Suppressor macrophage treated with lipopolysaccharide for 4 hours (primary cell): ENCODE measurements around the gene TNFSF9.

Experiments used
- DNase-seq: peaks from one replicate; pipeline ENCODE4 v3.0.0-alpha.2; 2020

Gene TNFSF9, protein sequence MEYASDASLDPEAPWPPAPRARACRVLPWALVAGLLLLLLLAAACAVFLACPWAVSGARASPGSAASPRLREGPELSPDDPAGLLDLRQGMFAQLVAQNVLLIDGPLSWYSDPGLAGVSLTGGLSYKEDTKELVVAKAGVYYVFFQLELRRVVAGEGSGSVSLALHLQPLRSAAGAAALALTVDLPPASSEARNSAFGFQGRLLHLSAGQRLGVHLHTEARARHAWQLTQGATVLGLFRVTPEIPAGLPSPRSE

DNA sequence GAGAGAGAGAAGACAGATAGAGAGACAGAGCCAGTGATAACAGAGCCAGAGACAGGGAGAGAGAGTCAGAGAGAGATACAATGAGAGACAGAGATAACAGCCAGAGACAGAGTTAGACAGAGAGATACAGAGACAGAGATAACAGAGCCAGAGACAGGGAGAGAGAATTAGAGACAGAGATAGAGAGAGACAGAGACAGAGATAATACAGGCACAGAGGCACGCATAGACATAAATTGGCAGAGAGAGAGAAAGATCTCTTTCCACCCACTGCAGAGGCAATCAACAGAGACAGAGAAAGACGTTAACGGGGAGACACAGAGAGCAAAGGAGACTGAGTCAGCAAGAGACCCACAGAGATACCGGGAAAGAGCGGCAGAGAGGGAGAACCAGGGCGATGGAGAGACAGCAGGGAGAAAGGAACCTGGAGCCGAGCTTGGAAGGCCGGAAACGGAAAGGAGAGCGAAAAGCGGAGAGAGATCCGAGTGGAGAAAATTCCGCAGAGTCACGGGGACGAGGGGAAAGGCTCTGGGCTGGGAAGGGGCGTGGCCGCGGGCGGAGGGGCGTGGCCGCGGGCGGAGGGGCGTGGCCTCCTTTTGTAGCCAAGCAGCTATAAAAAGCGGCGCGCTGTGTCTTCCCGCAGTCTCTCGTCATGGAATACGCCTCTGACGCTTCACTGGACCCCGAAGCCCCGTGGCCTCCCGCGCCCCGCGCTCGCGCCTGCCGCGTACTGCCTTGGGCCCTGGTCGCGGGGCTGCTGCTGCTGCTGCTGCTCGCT, at the start of gene TNFSF9:
Gene TNFSF9 (plus strand): TSS at position 641 of the 777 bp plus-strand sequence. CDS start 11 bp downstream, at position 652.
- DNase-seq, result peak; percentile 97

DNA sequence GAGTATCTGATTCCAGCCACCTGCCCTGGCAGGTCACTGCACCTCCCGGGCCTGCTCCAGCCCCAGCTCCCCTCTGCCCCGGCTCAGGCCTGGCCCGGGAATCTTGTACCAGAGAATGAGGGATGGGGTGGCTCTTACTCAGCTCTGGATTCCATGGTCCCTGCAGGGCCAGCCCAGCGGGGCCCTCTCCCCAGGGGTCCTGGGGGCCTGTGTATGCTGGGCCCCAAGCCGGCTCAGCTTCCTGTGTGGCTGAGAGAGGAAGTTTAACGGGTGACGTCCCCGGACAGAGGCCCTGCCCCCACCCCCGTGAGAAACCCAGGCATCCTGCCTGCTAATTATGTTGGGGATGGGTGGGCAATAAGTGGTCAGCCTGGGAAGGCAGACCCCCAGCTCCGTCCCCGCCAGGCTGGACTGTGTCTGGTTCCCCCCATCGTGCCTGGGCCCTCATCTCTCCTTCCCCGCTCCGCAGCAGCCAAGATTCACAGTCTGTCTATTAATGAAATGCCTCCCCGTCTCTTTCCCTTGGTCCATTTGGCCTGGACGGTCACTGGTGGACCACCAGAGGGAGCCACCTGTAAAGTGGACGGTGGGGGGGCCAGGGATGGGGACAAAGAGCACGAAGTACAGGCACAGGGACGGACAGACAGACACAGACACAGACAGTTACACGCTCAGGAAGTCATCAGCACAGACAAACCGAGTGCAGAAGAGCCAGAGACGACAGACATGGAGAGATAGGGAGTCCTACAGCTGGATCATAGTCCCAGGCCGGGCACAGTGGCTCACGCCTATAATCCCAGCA, 49.1 kb upstream of the TNFSF9 start, which contains the start of gene DENND1C:
Gene DENND1C (minus strand): TSS at position 247 of the 802 bp plus-strand sequence. CDS start 92 bp downstream, at position 155.
- DNase-seq, result peak; percentile 58

DNA sequence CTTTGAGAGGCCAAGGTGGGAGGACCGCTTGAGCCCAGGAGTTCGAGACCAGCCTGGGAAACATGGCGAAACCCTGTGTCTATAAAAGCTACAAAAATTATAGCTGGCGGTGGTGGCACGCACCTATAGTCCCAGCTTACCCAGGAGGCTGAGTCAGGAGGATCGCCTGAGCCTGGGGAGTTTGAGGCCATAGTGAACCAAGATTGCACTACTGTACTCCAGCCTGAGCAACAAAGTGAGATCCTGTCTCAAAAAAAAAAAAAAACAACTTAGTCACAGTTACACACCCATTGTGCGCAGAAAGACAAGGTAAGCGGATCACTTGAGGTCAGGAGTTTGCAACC, 48.5 kb upstream of the TNFSF9 start:
- DNase-seq, result no peak

DNA sequence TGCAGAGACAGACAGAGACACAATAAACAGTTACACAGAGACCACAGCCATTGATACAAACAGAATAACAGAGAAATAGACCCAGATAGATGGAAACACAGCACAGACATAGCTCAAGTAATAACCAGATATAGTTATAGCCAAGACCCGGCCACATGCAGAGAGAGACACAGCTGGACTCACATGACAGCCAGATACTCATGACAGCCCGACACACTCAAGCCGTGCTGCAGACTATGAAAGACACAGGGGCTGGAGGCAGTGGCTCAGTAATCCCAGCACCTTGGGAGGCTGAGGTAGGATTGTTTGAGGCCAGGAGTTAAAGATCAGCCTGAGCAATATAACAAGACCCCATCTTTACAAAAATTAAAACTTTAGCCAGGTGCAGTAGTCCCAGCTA, 47.6 kb upstream of the TNFSF9 start:
- DNase-seq, result no peak

DNA sequence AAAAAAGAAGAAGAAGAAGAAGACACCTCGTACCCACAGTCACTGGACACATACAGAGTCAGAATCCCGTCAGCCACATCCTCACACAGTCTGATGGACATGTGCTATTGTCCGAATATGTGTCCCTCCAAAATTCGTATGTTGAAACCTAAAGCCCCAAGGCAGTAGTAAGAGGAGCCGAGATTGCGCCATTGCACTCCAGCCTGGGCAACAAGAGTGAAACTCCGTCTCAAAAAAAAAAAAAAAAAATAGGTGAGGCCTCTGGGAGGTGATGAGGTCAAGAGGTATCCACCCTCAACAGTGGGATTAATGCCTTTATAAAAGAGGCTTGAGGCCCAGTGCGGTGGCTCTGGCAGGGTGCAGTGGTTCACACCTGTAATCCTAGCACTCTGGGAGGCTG, 46.6 kb upstream of the TNFSF9 start:
- no peak for DNase-seq

DNA sequence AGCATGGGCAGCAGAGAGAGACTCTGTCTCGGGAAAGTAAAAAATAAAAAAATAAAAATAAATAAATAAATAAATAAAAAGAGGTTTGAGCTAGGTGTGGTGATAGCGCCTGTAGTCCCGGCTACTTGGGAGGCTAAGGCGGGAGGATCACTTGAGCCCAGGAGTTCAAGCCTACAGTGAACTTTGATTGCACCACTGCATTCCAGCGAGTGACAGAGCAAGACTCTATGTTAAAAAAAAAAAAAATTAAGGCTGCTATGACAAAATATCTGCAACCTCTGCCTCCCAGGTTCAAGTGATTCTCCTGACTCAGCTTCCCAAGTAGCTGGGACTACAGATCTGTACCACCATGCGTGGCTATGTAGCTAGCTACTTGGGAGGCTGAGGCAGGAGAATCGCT, 46.0 kb upstream of the TNFSF9 start:
- no peak for DNase-seq

DNA sequence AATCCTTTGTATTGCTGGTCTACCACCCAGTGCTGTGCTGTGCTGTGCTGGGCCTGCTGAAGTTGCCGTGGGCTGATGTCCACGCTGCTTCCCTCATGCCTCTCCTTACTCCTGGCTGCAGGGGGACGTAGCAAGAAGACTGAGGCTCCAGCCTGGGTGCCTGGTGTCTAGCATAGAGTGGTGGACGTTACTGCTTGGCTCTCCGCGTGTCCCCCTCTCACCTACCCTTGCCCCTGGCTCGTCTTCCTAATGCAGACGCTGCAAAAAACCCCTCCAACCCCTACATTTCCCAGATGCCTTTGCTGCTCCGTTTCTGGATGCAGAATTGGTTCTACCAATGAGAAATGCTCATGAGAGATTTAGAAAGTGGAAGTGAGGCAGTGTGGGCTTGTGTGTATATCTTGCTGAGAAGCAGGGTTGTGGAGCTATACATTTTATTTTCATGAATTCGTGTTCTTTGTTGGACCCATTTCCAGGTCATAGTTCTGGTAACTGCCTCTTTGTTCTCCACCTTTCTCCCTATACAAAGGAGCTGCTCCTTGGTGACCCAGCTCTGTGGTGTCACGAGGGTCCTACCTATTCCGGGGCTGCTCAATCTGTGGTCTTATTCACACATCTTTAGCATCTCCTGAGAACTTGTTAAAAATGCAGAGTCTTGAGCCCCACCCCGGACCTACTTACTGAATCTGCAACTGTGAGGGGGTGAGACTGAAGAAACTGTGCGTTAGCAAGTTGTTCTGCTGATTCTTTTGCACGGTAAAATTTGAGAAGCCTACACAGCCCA, 41.4 kb upstream of the TNFSF9 start:
- peak; percentile 38 for DNase-seq

DNA sequence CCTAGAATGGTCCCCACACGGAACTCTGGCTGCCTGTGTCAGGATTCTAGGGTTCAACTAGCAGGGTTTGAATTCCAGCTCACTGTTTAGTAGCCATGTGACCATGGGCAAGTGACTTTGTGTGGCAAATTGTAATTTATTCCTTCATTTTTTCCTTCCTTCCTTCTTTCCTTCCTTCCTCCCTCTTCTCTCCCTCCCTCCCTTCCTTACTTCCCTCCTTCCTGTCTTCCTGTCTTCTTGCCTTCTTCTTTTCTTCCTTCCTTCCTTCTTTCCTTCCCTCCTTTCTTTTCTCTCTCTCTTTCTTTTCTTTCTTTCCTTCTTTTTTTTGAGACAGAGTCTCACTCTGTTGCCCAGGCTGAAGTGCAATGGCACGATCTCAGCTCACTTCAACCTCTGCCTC, 40.7 kb upstream of the TNFSF9 start:
- DNase-seq, result no peak

DNA sequence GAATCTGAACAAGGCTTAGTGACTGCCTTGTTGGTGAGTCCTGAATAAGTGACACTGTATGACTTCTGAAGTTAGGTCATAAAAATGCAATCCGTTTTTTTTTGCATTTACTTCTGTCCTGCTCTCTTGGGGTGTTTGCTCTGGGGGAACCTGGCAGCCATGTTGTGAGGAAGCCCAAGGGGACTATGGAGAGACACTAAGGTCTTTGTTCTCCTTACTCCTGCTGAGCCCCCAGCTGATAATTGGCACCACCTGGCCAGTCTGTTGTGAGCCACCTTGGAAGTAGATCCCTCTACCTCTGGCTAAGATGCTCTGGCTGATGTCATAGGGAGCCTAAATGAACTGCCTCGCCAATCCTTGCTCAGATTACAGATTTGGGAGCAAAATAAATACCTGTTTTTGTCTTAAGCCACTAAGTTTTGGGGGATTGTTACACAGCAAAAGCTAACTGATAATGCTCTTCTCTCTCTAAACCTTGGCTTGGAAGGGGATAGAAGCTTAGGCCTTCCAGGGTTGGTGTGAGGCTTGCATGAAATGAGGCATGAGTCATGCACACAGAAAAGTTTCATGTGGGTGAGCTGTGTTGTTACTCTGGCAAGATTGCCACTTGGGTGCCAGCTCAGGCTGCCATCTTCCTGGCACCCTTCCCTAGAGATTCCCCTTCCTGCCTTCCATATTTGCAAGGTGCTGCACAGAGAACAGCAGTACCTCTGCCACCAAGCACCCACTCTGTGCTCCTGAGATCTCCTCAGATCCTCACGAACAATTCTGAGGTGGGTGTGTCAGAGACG, 38.8 kb upstream of the TNFSF9 start:
- DNase-seq, result no peak

DNA sequence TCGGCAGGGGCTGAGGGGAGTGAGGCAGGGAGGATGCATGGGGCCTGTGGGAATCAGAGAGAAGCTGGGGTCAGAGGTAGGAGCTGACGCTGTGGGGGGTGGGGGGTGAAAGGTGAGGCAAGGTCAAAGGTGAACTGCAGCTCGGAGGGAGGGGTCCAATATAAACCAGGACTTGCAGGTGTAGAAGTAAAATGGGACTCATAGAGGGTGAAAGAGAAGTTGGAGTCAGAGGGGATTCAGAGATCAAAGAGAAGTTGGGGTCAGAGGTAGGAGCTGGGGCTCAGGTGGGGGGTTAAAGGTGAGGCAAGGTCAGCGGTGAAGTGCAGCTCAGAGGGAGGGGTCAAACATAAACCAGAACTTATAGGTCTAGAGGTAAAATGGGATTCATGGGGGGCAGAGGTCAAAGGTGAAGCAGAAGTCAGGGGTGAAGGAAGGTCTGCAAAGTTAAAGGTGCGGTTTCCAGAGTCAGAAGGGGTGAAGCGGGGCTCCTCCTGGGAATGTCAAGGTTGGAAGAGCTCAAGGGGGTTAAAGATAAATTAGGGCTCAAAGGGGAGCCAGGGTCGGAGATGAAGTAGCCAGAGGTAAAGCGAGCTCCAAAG, 36.3 kb upstream of the TNFSF9 start:
- no peak for DNase-seq

DNA sequence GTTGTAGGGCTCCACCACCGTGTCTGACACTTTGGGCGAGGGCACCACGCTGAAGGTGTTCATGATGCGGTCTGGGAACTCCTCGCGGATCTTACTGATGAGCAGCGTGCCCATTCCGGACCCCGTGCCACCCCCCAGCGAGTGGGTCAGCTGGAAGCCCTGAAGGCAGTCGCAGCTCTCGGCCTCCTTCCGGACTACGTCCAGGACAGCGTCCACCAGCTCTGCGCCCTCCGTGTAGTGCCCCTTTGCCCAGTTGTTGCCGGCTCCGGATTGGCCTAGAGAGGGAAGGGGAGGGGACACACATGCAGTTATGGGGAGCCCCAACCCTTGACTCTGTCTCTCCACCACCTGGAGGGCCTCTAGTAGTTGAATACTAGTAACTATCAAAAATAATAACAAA, 34.9 kb upstream of the TNFSF9 start:
- no peak for DNase-seq

DNA sequence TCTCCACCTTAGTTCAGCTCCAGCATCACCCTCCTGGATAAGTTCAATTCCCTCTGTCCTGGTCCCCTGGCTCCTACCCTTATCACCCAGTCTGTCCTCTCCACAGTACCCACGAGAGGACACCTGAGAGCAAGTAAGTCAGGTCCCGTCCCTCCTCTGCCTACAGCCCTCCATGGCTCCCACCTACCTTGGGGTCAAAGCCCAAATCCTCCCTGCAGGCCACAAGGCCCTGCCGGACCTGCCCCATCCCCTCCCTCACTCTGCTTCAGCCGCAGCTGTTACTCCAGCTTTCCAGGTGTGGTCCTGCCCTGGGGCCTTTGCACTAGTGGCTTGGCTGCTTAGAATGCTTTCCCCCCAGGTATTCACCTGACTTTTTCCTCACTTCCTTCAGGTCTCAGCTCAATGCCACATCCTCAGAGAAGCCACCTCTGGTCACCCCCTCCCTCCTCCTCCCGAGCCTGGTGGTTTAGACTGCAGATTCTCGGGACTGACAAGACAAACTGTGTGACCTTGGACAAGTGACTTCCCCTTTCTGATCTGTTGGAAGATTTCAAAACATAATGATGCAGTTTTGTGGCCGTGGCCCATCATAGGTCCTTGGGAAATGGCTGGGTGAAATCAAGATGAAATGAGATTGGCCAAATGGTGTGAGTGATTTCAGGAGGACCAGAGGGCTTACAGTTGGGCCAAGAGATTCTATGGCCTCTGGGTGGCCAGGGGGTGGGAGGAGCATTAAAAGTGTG, 32.4 kb upstream of the TNFSF9 start:
- DNase-seq, result peak; percentile 84

DNA sequence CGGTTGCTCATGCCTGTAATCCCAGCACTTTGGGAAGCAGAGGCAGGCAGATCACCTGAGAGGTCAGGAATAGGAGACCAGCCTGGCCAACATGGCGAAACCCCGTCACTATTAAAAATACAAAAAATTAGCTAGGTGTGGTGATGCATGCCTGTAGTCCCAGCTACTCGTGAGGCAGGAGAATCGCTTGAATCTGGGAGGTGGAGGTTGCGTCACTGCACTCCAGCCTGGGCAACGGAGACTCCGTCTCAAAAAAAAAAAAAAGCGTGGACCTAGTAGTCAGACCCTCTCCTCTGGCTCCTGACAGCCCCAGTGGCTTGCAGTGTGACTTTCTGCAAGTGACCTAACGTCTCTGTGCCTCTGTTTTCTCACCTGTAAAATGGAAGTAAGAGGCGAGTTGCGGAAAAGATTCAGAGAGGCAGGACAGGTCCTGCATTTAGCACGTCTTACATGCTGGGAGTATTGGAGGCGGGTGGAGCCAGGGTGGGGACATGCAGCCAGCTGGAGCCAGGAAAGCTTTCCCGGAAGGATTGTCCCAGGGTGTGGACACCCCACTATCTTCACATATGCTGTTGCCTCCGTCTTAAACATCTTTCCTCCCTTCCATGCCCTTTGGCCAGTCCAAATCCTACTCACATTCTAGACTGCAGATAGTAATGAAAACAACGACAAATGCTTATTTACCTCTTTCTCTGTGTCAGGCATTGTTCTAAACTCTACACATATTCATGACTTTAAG, 31.6 kb upstream of the TNFSF9 start:
- DNase-seq, result no peak

DNA sequence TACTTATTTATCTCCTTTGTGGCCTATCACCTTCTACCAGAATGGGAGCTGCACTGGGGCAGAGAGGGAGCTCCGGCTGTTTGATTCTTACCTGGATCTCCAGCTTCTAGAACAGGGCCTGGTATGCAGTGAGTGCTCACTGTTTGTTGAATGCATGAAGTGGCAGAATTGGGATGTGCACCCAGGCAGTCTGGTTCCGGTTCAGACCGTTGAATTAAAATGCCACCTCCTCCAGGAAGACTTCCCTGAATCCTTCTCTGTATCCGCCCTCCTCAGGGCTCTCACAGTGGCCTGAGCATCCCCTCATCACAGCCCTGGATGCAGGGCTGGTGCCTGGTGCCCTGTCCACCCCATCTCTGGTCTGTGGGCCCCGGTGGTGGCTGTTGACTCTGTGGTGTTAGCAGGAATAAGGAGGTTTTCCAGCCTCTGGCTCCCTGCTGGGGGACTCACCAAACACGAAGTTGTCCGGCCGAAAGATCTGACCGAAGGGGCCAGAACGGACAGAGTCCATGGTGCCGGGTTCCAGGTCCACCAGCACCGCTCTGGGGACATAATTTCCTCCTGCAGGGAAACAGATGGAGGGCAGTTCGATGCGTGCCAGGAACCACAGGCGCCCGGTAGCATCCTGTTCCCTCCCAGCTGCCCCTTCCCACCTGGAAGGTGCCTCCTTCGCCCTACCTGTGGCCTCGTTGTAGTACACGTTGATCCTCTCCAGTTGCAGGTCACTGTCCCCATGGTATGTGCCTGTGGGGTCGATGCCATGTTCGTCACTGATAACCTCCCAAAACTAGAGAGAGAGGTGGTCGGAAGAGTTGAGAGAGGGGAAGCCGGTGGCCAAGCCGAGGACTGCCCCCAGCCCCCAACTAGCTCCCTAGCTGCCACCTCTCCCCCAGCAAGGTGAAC, 29.7 kb upstream of the TNFSF9 start:
- DNase-seq, result no peak

DNA sequence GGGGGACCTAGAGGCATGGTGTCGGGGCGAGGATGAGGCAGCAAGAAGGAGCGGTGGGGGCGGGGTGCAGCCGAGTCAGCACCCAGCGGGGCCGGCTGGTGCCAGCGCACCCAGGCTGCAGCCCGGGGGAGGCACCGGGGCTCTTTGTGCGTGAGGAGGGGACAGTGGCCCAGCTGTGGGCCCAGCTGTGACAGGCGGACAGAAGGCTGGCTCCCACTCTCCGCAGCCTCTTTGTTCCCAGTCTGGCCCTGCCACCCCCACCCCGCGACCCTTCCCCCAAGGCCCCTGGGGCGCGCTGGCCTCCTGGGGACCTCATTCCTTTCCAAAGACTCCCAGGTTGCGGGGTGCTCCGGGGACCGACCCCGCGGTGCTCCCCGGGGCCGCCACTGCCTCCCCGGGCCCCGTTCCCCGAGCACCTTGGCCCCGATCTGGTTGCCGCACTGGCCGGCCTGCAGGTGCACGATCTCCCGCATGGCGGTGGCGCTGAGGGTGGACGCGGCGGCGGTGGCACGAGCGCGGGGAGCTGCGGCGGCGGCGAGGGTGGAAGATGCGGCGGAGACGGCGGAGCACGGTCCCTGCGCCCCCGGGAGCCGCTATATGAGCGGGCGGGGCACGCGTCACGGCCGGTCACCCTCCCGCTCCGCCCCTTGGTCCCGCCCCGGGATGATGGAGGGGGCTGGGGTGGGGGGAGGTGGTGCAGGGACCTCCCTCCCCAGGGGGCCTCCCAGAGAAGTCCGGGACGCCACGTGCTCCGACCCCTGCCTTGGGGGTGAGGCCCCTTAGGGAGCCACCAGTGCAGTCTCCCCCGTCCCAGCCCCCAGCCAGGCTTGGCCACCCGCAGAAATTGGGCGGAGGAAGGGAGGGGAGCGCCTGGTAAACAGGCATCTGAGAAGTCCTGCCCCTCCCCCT, 28.8 kb upstream of the TNFSF9 start, which contains the start of gene TUBB4A:
Gene TUBB4A (minus strand): TSS at position 570 of the 909 bp plus-strand sequence. CDS start 97 bp downstream, at position 473.
- DNase-seq, result no peak

DNA sequence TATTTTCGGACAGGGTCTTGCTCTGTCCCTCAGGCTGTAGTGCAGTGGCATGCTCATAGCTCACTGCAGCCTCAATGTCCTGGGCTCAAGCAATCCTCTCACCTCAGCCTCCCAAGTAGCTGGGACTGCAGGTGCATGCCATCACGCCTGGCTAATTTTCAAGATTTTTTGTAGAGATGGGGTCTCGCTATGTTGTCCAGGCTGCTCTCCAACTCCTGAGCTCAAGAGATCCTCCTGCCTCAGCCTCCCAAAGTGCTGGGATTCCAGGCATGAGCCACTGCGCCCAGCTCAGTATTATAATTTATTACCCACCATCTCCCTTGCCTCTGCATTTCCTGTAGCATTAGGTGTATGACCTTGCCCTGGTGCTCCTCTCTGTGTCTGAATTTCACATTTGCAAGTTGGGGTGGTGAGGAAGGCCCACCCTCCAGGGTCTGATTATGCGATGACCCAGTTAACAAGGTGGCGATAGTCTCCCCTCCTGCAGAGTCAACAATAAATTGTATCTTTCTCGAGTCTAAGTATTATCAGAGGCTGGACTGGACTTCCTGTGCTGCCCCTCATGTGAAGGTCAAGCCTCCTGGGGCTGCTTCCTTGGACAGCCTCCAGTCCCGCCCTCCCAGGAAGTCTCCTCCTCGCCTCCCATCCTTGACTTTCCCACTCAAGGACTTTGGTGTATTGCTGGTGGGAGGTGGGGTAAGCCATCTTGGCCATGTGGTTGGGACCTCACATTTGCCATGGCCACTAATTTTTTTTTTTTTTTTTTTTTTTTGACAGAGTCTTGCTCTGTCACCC, 27.2 kb upstream of the TNFSF9 start:
- DNase-seq, result no peak
